ENCODE data around the gene ALDH1A3. TPM values are rescaled to one million over a fixed set of nuclear protein-coding genes. Genes with fewer than 3 reads are reported as not detected.

The ALDH1A3 gene
- total RNA-seq, 1 experiment from 2014 or later, result 5,398 TPM

DNA sequence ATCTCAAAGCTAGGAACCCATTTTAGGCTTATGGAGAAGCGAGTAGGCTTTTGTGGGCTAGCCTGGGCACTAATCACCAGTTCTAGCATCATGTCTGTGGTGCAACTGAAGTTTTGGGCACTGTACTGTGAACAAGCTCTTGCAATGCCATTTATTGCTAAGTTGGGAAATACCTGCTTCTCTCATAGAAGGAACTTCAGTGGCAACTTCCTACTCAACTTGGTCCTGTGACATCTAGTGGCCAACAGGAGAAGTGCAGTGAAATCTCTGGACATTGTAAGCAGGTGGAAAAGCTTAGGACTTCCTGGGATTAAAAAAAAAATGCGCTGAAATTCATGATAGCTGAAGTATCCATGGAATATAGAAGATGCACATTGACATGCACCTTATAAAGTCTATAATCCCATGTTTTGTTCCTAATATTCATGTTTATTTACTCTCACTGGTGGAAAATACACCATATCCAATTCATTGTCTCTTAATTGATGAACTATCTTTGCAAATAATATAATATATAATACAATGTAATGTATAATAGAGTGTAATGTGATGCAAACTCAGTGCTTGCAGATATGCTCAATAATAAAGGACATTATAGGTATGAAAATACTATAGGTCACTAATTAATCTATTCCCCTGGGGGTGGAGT is 6.5 kb upstream of the ALDH1A3 start:
- TF ChIP-seq EZH2 (IDR thresholded peaks at IDR 0.05; ENCODE audit: low read length, unreplicated experiment), result no peak
- TF ChIP-seq, protein P1, sequence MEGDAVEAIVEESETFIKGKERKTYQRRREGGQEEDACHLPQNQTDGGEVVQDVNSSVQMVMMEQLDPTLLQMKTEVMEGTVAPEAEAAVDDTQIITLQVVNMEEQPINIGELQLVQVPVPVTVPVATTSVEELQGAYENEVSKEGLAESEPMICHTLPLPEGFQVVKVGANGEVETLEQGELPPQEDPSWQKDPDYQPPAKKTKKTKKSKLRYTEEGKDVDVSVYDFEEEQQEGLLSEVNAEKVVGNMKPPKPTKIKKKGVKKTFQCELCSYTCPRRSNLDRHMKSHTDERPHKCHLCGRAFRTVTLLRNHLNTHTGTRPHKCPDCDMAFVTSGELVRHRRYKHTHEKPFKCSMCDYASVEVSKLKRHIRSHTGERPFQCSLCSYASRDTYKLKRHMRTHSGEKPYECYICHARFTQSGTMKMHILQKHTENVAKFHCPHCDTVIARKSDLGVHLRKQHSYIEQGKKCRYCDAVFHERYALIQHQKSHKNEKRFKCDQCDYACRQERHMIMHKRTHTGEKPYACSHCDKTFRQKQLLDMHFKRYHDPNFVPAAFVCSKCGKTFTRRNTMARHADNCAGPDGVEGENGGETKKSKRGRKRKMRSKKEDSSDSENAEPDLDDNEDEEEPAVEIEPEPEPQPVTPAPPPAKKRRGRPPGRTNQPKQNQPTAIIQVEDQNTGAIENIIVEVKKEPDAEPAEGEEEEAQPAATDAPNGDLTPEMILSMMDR (conservative IDR thresholded peaks at IDR 0.05; ENCODE audit: low read depth, low read length), result peak; percentile 81
- no peak for TF ChIP-seq EZH2phosphoT487 (IDR thresholded peaks at IDR 0.05; ENCODE audit: borderline replicate concordance, low read length)
- no TSS peak for BruUV-seq (replicated peaks)
- Histone ChIP-seq H3F3A (ENCODE audit: low read length, unreplicated experiment) (no peaks in the 10 kb centered on the region), H3K27me3 (ENCODE audit: low read length) (no peaks in the 10 kb centered on the region), H4K20me1 (ENCODE audit: low read length) (no peaks in the 10 kb centered on the region), H3K4me2 (ENCODE audit: low read length) (no peak overlapping the region), H3K9me2 (replicated peaks; ENCODE audit: low read length) (no peaks in the 10 kb centered on the region), H3K4me3 (ENCODE audit: low read length) (no peak overlapping the region), H3K9me3 (ENCODE audit: low read length) (no peaks in the 10 kb centered on the region), H2AFZ (ENCODE audit: low read length) (peak overlapping the region; percentile 33; the same call in 1 of the 2 replicates), H3K79me2 (ENCODE audit: low read length) (peaks cover 17% of the 10 kb centered on the region), H3K9ac (ENCODE audit: low read length) (peak overlapping the region; percentile 7; the same call in 1 of the 2 replicates), H3K27ac (ENCODE audit: low read length) (peak overlapping the region; percentile 54), H3K4me1 (ENCODE audit: insufficient read depth, low read length) (peaks cover 18% of the 10 kb centered on the region), H3K36me3 (ENCODE audit: low read depth, low read length) (no peaks in the 10 kb centered on the region)
- POLR2A ChIA-PET (ENCODE audit: unreplicated experiment), result no interaction called here
- ATAC-seq (peak; percentile 69), DNase-seq (peak; percentile 96)
- intact Hi-C loops (cut with micrococcal nuclease), result loop anchor here (2.0 kb wide), 4 partner anchors 24 to 246 kb away; no protein-coding TSS in a partner anchor
- CTCF ChIA-PET, result interaction anchor here (0.6 to 1.6 kb wide), 4 partner anchors 26 to 202 kb away, joined by 3 to 9 read pairs (median 4); no protein-coding TSS in a partner anchor

DNA sequence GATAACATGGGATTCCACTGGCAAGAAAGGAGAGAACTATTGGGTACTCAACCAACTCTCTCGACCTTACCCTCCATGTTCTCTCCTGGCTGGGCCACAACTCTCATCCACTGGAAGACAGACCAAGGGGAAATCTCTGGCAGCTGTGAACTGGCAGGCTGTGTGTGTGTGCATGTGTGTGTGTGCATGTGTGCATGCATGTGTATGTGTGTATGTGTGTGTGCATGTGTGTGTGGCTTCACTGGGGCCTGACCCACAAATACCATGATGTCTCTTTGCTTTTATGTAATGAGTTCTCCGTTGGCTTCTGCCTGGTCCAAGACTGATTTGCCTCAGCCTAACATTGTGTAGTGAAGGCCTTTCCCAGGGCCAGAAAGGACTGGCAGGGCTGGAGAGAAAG is 4.1 kb upstream of the ALDH1A3 start:
- no peaks in the 10 kb centered on the region for H3K9me2 ChIP-seq (replicated peaks; ENCODE audit: low read length)
- TF ChIP-seq, protein P1 (conservative IDR thresholded peaks at IDR 0.05; ENCODE audit: low read depth, low read length), result no peak
- no peak for TF ChIP-seq EZH2phosphoT487 (IDR thresholded peaks at IDR 0.05; ENCODE audit: borderline replicate concordance, low read length)
- TF ChIP-seq EZH2 (IDR thresholded peaks at IDR 0.05; ENCODE audit: low read length, unreplicated experiment), result no peak
- H3K9me3 ChIP-seq (ENCODE audit: low read length), result no peaks in the 10 kb centered on the region
- DNase-seq, result no peak
- H3K27ac ChIP-seq (ENCODE audit: low read length), result no peak overlapping the region
- H3K27me3 ChIP-seq (ENCODE audit: low read length), result no peaks in the 10 kb centered on the region
- no peak overlapping the region for H3K4me2 ChIP-seq (ENCODE audit: low read length)
- H3K4me1 ChIP-seq (ENCODE audit: insufficient read depth, low read length), result peaks cover 24% of the 10 kb centered on the region
- peaks cover 36% of the 10 kb centered on the region for H3K79me2 ChIP-seq (ENCODE audit: low read length)
- no TSS peak for BruUV-seq (replicated peaks)
- intact Hi-C loops (cut with micrococcal nuclease), result no loop called here
- no peak overlapping the region for H3K4me3 ChIP-seq (ENCODE audit: low read length)
- H4K20me1 ChIP-seq (ENCODE audit: low read length), result peaks cover 5% of the 10 kb centered on the region
- H3F3A ChIP-seq (ENCODE audit: low read length, unreplicated experiment), result no peaks in the 10 kb centered on the region
- no peak overlapping the region for H2AFZ ChIP-seq (ENCODE audit: low read length)
- no peak for ATAC-seq
- H3K9ac ChIP-seq (ENCODE audit: low read length), result no peak overlapping the region
- ChIA-PET POLR2A (ENCODE audit: unreplicated experiment) (no interaction called here), CTCF (no interaction called here)
- H3K36me3 ChIP-seq (ENCODE audit: low read depth, low read length), result peaks cover 5% of the 10 kb centered on the region

DNA sequence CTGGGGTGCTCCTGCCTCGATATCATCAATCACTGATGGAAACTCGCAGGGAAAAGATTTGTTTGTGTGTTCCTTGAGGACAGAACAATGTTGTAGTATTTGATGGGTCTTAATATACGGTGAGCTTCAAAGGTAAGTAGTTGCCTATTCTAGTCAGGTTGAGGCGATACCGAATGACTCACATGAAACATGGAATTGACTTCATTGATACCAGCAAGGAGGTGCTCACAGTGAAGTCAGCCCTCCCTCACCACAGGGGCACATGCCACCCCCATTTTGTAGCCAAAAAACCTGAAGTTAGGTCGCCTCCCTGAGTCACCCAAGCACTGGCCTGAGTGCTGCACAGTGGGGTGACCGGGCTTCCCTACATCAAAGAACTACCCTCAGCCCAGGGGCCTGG is 3.7 kb upstream of the ALDH1A3 start:
- H3K4me1 ChIP-seq (ENCODE audit: insufficient read depth, low read length), result peaks cover 24% of the 10 kb centered on the region
- H3K27me3 ChIP-seq (ENCODE audit: low read length), result no peaks in the 10 kb centered on the region
- intact Hi-C loops (cut with micrococcal nuclease), result no loop called here
- POLR2A ChIA-PET (ENCODE audit: unreplicated experiment), result no interaction called here
- H3K9me3 ChIP-seq (ENCODE audit: low read length), result no peaks in the 10 kb centered on the region
- no TSS peak for BruUV-seq (replicated peaks)
- H3F3A ChIP-seq (ENCODE audit: low read length, unreplicated experiment), result peaks cover 3% of the 10 kb centered on the region
- no peaks in the 10 kb centered on the region for H3K9me2 ChIP-seq (replicated peaks; ENCODE audit: low read length)
- TF ChIP-seq EZH2 (IDR thresholded peaks at IDR 0.05; ENCODE audit: low read length, unreplicated experiment), result no peak
- no peak overlapping the region for H3K4me2 ChIP-seq (ENCODE audit: low read length)
- DNase-seq (no peak), ATAC-seq (no peak)
- H3K27ac ChIP-seq (ENCODE audit: low read length), result no peak overlapping the region
- peaks cover 9% of the 10 kb centered on the region for H3K36me3 ChIP-seq (ENCODE audit: low read depth, low read length)
- no peak overlapping the region for H3K4me3 ChIP-seq (ENCODE audit: low read length)
- no peak overlapping the region for H2AFZ ChIP-seq (ENCODE audit: low read length)
- no peak overlapping the region for H3K9ac ChIP-seq (ENCODE audit: low read length)
- CTCF ChIA-PET, result no interaction called here
- peaks cover 10% of the 10 kb centered on the region for H4K20me1 ChIP-seq (ENCODE audit: low read length)
- H3K79me2 ChIP-seq (ENCODE audit: low read length), result peaks cover 40% of the 10 kb centered on the region

All from PC-3 (cell line).